HG03460 (cell line): ENCODE measurements around the gene IL1RAPL2.

Source experiments
- ATAC-seq: cut with Tn5 transposase; IDR thresholded peaks from one replicate; pipeline ENCODE4 v1.9.1; 2021; ENCODE audit not compliant: unreplicated experiment

IL1RAPL2 gene

DNA sequence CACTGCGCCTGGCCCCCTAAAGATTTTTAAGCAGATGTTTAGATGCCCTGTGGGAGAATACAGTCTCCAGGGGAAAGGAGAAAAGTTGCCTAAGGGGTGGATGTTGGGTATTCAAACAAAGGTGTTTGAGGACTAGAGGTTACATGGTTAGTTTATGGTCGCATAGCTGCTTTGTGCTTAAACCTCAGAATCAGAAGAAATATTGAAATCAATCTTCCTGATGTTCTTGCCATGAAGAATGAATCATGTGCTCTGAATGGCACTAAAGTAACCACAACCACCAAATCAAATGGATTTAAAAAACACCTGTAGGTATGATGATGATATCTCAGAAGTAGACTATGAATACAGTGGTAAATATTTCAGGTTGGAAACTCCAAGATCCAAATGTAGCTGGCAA, 697.2 kb downstream of the IL1RAPL2 start:
- ATAC-seq = no peak

DNA sequence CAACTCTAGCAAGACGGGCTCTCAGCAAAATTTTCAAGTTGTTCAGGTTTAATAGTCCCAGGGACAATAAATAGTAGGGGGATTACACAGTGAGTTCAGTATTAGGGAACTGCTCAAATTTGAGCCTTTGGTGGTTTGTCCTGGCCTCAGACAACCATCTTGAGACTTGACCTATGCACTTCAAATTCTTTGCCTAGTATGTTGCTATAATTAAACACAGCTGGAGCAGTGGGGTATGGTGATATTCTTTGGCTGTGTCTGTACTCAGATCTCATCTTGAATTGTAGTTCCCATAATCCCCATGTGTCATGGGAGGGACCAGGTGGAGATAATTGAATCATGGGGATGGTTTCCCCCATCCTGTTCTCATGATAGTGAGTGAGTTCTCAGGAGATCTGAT, 697.8 kb downstream of the IL1RAPL2 start:
- no peak for ATAC-seq

DNA sequence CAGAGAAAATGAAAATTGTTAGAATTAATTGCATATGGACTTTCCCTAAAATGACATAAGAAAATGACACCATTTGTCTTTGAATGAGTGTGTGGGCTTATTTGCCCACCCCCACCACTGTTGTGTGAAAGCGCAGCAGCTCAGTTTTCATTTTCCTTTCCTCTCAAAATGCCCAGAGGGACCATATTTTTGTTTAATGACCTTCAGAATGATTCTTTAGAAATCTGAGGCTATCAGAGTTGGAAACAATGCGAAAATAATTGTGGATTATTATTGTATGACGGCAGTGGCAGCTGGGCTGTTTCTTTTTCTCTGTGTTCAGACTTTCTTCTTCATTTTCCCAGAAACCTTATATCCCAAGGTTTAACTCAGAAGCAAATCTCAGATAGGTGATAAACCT, 699.1 kb downstream of the IL1RAPL2 start:
- ATAC-seq = no peak

DNA sequence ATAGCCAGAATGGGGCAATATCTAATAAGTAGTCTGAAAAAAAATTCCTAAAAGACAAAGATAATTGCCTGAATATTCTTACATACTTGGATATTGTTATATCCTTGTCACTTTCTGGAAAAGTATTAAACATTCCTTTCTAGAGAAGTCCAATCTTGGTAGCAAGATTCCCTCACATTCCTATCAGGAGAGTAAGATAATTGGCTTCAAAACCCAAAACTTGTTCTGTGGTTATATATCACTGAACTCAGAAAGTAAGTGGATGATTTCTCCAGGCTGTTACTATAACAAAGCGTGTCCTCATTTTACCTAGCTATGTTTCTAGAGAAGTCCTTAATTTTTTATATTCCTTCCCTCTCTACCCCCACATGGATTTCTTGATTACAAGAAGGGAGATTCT, 700.5 kb downstream of the IL1RAPL2 start:
- no peak for ATAC-seq

DNA sequence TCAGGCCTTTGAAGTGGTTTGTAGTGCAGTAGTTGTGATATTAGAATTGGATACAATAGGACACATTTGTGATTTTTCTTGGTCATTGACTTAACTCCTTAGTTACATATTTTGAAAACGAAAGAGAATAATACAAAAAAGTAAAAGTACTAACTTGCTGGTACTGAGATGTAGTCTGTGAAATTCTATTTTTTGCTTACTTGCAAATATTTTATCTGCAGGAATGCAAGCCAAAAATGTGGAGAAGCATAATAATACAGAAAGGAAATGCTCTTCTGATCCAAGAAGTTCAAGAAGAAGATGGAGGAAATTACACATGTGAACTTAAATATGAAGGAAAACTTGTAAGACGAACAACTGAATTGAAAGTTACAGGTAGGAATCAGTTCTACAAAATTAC, 701.2 kb downstream of the IL1RAPL2 start:
- no peak for ATAC-seq

DNA sequence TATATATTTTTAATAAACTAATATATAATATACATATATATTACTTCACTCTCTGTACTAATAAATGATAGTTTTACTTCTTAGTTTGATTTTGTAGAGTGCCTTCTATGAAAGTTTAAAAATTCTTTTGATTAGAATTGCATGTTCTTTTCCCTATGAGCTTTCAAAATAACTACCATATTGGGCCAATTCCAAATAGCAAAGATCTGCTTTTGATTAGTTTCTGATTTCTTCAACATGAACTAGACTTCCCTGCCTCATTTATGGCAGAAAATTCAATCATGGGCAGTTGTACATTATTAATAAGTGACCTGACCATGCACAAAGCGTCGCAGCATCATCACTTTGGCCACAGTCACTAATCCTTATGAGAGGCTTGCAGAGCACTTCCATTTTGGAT, 703.4 kb downstream of the IL1RAPL2 start:
- no peak for ATAC-seq

DNA sequence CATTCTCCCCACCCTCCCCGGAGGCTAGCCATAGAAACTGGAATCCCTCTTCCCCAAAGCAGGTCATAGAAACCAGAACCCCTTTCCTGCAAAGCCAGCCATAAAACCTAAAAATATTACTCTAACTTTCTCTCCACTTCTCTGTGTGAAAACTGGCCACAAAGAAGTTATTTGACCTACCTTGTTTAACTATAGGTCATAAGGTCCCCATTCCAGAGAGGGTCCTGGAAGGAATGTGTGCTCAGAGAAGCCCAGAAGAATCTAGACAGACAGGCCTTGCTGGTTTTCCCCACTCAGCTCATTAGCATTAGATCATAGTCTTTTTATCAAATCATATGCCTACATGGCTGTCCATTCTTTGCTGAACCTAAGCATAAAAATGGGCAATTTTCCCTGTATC, 707.3 kb downstream of the IL1RAPL2 start:
- no peak for ATAC-seq

DNA sequence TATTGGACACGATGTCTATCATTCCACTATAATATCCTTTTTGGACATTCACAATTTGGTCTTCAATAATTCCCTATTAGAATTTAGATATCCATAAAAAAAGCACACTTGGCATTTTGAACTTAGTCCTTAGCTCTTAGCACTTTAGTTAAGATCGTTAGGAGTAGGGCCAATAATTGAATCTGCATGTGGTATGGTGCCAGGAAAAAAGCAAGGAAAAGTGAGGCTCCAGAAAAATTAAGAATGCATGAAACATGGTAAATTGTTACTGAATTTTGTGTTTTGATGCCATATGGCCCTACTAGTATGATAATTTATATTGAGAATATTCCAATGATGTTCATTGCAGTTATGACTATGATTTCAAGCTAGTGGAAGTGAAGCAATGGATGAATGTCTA, 708.1 kb downstream of the IL1RAPL2 start:
- no peak for ATAC-seq

DNA sequence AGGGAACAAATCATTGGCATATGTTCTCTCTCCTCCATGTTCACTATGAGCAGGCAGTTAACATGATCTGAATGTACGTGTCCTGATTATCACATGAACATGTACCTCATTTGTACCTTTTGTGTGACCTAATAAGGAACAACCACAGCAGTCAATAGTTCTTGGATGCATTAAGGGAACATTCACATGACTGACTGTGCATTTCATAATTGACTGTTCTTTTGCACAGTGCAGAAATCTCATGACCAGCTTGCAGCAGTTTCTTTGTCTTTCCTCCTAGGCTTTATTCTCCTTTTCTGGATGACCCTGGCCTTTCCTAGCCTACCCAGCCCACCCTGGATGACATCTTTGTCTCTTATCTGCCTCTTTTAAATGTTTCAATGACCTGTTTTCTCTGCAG, 711.1 kb downstream of the IL1RAPL2 start:
- no peak for ATAC-seq

DNA sequence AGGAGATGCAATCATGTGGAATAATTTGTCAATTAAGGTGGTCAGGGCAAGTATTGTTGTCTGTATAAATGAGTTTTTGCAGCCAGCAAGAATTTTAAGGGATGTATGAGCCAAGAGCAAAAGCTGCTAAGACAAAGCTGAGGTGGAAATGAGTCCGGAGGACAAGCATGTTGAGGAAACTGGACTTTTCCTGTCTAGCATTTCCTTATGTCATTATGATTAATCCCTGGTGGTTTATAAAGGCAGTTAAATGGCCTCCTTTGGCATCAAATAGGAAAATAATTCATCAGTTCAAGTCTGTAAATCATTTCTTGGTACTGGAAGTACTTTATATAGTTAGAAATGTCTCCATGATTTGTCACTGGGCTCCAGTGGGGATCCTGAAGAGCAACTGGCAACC, 716.1 kb downstream of the IL1RAPL2 start:
- ATAC-seq = no peak

DNA sequence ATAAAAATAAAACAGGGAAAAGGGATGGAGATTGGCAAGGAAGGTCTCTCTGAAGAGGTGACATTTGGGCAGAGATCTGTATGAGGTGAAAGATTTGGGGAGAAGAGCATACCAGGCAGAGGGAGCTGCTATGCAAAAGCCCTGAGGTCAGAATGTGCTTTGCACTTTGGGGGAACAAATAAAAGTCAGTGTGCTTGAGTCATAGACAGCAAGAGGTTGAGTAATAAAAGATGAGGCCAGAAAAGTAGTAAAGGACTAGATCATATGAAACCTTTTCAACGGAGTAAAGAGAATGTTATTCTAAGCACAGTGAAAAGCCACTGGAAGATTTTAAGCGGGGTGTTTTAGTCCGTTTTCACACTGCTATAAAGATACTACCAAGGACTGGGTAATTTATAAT, 731.0 kb downstream of the IL1RAPL2 start:
- no peak for ATAC-seq

DNA sequence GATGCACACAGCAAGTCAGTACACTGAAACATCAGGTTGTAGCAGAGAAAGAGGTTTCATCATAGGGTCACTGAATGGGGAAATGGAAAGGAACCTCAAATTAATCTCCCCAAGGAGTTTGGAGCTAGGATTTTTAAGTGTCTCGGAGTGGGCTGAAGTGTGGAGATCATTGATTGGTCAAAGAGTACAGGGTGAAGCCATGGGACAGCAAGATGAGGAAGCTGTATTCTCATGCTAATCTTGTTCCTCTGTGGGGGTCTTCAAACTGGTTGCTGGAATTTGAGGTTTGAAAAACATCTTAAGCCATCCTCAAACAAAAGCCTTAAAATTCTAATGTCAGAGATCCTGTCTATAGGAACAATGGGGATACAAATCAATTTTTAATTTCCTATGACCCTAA, 733.3 kb downstream of the IL1RAPL2 start:
- no peak for ATAC-seq

DNA sequence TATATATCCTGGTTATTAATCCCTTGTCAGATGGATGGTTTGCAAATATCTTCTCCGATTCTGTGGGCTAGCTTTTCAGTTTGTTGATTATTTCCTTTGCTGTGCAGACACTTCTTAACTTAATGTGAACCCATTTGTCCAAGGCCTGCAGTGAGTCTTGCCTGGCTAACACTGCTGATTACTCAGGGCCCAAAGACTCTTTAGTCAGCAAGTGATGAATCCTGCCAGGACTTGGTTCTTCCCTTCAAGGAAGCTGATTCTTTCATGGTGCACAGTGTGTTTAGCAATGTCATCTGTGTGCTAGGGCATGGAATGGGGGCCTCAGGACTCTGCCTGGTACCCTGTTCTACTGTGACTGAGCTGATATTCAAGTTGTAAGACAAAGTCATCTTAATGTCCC, 736.2 kb downstream of the IL1RAPL2 start:
- ATAC-seq = no peak

DNA sequence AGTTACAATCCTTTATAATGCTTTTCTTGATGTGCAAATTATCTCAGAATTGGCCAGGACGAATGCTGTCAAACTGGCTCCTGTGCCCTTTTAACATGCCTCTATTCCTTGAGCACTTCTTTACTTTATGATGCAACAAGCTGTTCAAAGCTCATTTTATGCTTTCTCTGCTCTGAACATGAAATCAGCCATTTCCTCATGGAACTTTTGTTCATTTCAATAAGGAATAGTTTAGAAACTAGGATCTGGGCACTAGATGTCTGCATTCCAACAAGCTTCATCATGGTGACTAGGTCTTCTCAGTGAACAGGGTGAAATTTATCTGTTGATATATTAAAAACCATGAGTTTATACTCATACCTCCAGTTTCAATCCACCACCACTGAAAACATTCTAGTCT, 741.8 kb downstream of the IL1RAPL2 start:
- ATAC-seq = no peak

DNA sequence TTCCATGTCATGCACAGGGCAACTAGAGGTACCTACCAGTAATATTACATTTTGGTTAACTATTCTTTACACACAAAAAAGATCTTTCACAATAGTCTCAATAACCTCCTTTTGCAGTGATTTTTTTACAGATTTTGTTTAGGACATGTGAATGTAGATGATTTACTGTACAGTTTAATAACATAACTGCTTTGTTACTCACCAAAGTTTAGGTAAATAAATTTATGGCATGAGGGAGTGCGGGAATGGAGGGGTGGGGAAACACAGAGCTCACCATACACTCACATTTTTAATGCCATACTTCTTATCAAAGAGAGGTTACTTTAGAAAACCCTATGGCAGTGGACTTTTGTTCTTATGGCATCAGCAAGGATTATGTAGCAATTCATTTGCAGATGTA, 747.6 kb downstream of the IL1RAPL2 start:
- ATAC-seq = no peak

DNA sequence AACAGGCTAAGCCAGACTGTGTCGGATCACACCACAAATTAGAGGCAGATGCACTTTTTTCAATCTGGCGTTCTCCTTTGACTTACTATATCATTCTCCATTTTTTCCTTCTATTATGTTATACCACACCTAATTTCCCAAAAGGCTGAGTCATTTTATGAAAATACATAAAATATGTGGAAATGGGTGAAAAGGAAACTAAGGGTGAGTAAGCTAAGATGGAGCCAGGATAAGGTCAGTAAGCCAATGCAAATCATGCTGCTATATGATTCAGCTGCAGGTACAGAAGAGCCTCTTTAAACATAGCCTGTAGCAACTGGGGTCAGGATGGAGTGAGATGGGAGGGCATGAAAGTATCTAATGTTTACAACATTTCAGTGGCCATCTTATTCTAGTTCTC, 748.5 kb downstream of the IL1RAPL2 start:
- no peak for ATAC-seq

DNA sequence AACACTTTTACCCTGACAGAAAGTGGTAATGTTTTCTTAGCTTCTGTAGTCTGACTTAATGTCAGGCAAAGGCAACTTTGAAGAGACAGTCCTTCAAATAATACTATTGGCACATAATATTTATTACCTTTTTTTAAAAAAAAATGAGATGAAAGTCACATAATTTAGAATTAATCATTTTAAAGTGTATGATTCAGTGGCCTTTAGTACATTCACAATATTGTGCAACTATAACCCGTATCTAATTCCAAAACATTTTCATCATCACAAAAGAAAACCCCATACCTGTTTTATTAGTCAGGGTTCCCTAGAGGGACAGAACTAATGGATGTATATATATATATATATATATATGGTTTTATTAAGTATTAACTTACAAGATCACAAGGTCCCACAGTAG, 749.2 kb downstream of the IL1RAPL2 start:
- no peak for ATAC-seq

DNA sequence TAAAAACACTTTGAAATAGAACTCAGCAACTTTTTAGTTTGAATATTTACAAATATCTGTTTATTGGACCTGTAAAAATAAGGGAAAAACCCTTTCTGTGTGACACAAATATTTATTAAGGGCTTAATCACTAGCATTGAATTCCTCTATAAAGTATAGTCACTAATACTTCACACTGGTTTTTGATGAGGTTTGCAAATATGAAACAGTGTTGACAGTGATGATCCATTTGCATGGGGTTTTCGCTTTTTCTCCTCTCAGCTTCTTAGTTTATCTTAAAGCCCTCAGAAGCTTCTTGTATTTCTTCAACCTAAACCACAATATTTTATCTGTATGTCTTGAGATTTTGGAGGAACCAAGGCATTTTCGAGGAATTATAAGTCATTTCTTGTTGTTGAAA, 751.1 kb downstream of the IL1RAPL2 start:
- ATAC-seq = no peak

DNA sequence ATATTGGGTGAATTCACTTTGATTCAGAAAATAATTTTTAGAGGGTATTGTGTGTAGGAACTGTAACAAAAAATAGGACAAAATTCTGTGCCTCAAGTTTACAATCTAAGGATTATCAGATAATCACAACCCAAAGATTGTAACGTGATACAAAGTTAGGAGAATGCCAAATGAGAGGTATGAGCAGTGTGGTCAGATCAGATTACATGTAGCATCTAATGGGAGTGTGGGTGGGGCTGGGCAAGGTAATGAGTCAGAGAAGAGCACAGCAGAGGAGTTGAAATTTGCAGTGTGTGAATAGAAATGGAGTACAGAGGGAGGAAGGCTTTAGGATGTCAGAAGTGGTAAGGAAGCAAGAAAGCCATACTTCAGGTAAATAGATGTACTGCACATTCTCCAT, 757.9 kb downstream of the IL1RAPL2 start:
- no peak for ATAC-seq

DNA sequence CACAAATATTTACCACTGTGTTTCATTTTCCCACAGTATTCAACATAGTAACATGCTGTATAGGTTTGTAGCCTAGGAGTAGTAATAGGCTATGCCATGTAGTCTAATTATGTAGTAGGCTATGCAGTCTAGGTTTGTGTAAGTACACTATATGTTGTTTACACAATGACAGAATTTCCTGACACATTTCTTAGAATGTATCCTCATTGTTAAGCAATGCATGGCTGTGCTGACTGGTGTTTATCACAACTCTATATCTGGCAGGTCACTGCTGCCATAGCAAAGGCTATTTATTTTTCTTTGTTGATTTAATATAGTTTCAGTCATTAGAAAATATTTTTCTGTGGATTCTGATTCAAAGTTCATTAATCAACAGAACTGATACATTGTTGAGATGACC, 762.8 kb downstream of the IL1RAPL2 start:
- ATAC-seq = no peak

DNA sequence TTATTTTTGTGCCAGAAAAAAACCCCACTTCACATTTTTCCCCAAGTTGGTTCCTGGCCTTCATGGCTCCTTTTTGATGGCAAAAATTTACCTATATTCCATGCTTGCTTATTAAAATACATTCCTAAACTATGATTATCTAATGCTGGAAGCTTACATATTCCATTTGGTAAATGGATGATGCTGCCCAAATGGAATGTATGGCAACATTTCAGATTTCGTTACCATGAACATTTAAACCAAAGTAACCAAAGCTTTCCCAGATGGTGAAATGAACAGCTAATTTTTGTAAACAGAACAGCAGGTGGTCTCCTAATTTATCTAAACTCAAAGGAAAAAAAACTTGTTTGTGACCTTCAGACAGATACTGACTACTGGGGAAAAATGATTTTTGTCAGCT, 765.2 kb downstream of the IL1RAPL2 start:
- ATAC-seq = no peak

DNA sequence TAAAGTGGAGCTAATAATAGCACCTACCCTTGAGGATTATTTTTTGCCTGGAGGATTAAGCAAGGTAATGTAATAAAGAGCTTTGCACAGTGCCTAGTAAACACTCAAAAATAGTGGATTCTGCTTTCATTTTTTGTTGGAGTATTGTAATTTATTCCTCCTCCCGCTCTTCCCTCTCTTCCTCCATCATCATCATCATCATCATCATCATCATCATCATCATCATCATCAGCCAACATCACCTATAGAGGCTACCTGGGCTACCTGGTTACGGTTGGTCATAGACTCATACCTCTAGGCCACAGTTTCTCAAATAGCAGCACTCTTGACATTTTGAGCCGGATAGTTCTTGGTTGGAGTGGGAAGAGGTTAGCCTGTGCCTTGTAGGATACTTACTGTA, 781.4 kb downstream of the IL1RAPL2 start:
- ATAC-seq = no peak

DNA sequence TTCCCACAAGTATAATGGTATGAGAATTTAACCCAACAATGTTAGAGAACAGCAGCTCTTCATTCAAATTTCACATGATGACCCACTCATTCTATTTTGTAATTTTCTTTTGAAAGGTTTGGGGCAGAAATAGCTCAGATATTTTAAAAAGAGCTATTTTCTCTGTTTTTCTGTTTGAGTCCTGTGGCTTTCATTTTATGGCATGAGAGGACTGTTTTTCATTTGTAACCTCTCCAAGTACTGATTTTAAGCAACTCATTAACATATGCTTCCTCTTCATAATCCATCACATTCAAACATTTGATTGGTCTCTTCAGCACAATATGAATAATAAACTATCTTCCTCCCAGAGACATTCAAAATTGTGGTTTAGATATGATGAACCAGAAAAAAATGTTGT, 783.5 kb downstream of the IL1RAPL2 start:
- ATAC-seq = no peak

DNA sequence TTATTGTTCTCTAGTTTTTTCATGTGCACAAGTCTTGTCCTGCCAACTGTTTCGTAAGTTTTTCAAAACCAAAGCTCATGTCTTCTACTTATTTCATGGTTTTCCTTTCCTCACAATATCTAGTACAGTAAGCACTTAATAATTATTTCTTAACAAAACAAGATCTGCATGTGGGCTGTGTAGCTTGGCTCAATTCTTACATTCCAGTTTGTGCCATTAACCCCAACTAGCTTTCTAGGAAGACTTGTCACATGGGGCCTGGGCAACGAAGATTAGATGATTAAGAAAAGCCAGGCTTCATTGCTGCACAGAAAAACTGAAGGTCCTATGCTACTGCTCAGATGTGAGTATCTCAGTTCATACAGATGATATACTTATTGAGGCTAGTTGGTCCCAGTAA, 809.8 kb downstream of the IL1RAPL2 start:
- no peak for ATAC-seq
